Parathyroid adenoma (tissue), 2 donors: ENCODE data around the gene ZNF385D.

Experiments used
- H2AFZ ChIP-seq: fragments of 300-600 bp; sonication (generic); one replicate; pipeline ENCODE4 v1.7.0; 2017; ENCODE audit warnings: antibody characterized with exemption, mild to moderate bottlenecking
- H3K27ac ChIP-seq: fragments of 300-600 bp; sonication (generic); one replicate; pipeline ENCODE4 v1.7.0; 2017
- H3K27me3 ChIP-seq: fragments of 300-600 bp; sonication (generic); one replicate; pipeline ENCODE4 v1.7.0; 2017; ENCODE audit warnings: low read length; ENCODE audit not compliant: control insufficient read depth, insufficient read depth
- H3K36me3 ChIP-seq: fragments of 300-600 bp; sonication (generic); one replicate; pipeline ENCODE4 v1.7.0; 2017; ENCODE audit warnings: low read length; ENCODE audit not compliant: control insufficient read depth, insufficient read depth
- H3K4me1 ChIP-seq: fragments of 300-600 bp; sonication (generic); one replicate; pipeline ENCODE4 v1.7.0; 2017; ENCODE audit warnings: control low read depth
- H3K4me2 ChIP-seq: fragments of 300-600 bp; sonication (generic); one replicate; pipeline ENCODE4 v1.7.0; 2017; ENCODE audit warnings: low read length
- H3K4me3 ChIP-seq: fragments of 300-600 bp; sonication (generic); one replicate; pipeline ENCODE4 v1.7.0; 2017; ENCODE audit warnings: low read depth, low read length
- H3K79me2 ChIP-seq: fragments of 300-600 bp; sonication (generic); one replicate; pipeline ENCODE4 v1.7.0; 2017; ENCODE audit warnings: control low read depth
- H3K9ac ChIP-seq: fragments of 300-600 bp; sonication (generic); one replicate; pipeline ENCODE4 v1.7.0; 2017; ENCODE audit warnings: mild to moderate bottlenecking
- H3K9me3 ChIP-seq: fragments of 300-600 bp; sonication (generic); one replicate; pipeline ENCODE4 v1.7.0; 2017; ENCODE audit warnings: low read length; ENCODE audit not compliant: control insufficient read depth
- TF ChIP-seq, protein P1 (sequence below): fragments of 300-600 bp; sonication (generic); IDR thresholded peaks from one replicate; pipeline ENCODE4 v1.7.0; 2017; ENCODE audit warnings: antibody characterized with exemption, mild to moderate bottlenecking
- donor health status: primary hyperparathyroidism.

The ZNF385D gene

DNA sequence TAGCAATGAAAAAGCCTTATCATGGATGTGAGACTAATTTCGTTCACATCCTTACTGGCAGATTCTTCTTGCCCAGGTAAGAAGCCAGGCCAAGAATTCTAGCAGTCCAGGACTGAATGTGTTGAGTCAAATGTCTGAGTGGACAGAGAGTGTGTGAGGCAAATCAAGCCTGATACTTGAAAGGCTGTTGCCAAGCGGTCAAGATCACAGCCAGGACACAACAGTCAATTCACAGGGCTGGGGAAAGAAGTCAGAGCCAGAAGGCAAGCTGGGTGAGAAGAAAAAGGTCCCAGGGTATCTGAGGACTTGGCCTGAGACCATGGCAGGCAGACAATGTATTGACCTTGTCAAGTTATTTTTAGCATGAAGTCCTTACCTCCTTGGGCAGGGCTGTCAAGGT, 301.3 kb downstream of the ZNF385D start:
- Histone ChIP-seq H3K27ac (no peak overlapping the region), H3K27me3 (no peaks in the 10 kb centered on the region)
- TF ChIP-seq, protein P1, sequence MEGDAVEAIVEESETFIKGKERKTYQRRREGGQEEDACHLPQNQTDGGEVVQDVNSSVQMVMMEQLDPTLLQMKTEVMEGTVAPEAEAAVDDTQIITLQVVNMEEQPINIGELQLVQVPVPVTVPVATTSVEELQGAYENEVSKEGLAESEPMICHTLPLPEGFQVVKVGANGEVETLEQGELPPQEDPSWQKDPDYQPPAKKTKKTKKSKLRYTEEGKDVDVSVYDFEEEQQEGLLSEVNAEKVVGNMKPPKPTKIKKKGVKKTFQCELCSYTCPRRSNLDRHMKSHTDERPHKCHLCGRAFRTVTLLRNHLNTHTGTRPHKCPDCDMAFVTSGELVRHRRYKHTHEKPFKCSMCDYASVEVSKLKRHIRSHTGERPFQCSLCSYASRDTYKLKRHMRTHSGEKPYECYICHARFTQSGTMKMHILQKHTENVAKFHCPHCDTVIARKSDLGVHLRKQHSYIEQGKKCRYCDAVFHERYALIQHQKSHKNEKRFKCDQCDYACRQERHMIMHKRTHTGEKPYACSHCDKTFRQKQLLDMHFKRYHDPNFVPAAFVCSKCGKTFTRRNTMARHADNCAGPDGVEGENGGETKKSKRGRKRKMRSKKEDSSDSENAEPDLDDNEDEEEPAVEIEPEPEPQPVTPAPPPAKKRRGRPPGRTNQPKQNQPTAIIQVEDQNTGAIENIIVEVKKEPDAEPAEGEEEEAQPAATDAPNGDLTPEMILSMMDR: no peak

DNA sequence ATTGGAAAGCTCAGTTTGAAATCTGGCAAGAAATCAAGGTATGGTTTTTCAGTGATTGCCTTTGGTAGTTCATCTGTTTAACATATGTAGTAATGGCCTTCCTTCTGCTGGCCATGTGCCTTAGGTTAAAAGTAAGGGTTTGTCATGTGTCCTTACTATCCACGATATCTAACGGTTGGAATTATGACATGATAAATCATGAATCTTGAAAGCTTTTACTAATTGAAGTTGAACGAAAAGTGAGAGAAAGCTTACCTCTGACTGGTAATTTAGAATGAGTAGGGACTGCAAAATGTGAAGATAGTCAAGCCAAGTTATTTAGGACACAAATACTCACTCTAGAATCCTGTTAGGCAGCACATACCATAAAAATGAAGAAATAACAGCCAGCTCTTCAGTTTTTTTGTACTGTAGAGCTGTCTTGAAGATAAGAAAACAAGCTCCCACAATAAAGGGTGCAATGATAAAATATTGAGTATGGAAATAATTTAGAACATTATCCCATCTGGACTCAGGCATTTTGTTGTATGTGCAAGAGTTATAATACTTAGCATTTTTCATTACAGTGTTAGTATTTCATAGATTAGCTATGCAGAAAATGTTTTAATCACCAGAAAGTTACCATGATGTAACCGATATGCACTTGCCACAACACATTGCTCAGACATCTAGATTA, 303.4 kb downstream of the ZNF385D start:
- Histone ChIP-seq H3K9me3 (no peaks in the 10 kb centered on the region), H3K36me3 (no peaks in the 10 kb centered on the region), H3K4me2 (no peak overlapping the region), H3K27ac (no peak overlapping the region), H3K4me1 (no peaks in the 10 kb centered on the region), H3K79me2 (no peaks in the 10 kb centered on the region), H3K4me3 (no peak overlapping the region), H3K27me3 (no peaks in the 10 kb centered on the region), H2AFZ (no peak overlapping the region), H3K9ac (no peak overlapping the region)
- TF ChIP-seq, protein P1: no peak

More for the DNA sequence above, 301.3 kb downstream of the ZNF385D start:
- no peak overlapping the region for H3K4me3 ChIP-seq
- no peak overlapping the region for H2AFZ ChIP-seq
- H3K36me3 ChIP-seq: no peaks in the 10 kb centered on the region
- H3K79me2 ChIP-seq: no peaks in the 10 kb centered on the region
- no peaks in the 10 kb centered on the region for H3K4me1 ChIP-seq
- no peaks in the 10 kb centered on the region for H3K9me3 ChIP-seq
- H3K9ac ChIP-seq: no peak overlapping the region
- no peak overlapping the region for H3K4me2 ChIP-seq

DNA sequence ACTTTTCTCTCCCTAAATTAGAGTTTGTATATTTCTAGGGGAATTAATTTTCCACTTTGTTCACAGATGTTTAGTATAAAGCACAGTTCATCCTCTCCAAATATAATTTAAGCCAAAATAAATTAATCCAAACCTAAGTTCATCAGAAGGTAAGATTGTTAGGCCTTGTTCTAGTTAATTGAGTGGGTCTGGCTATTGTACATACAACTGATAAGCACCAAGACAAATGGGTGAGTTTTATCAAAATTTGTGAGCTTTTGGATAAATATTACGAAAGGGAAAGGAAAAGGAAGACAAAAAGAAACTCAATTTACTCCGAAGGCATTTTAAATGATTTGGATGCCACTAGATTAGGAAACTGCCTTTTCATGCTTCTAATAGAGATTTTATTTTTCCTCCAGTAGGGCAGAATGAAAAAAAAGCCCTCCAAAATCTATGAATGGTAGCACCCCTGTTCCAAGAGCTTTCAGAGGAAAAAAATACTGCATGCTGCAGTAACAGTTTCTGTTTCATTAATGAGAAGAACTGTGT, 304.0 kb downstream of the ZNF385D start:
- H3K4me3 ChIP-seq: no peak overlapping the region
- no peaks in the 10 kb centered on the region for H3K36me3 ChIP-seq
- no peaks in the 10 kb centered on the region for H3K4me1 ChIP-seq
- no peak overlapping the region for H3K9ac ChIP-seq
- TF ChIP-seq, protein P1: no peak
- no peak overlapping the region for H2AFZ ChIP-seq
- H3K27ac ChIP-seq: no peak overlapping the region
- no peaks in the 10 kb centered on the region for H3K9me3 ChIP-seq
- no peaks in the 10 kb centered on the region for H3K79me2 ChIP-seq
- no peak overlapping the region for H3K4me2 ChIP-seq
- no peaks in the 10 kb centered on the region for H3K27me3 ChIP-seq

DNA sequence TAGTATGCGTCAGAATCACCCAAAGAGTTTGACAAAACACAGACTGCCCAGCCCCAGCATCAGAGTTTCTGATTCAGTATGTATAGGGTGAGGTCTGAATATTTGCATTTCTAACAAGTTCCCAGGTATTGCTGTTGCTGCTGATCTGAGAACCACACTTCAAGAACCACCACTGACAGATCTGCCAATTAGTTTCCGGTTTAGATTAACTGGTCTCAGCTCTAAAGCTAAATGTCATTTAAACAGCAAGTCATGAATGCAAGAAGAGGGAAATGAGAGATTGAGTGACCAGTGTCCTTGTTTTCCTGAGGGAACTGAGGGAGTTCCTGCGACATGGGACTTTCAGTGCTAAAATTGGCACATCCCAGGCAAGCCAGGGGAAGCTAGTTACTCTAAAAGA, 305.0 kb downstream of the ZNF385D start:
- Histone ChIP-seq H3K4me1 (no peaks in the 10 kb centered on the region), H3K4me2 (no peak overlapping the region), H2AFZ (no peak overlapping the region), H3K4me3 (no peak overlapping the region), H3K36me3 (no peaks in the 10 kb centered on the region), H3K79me2 (no peaks in the 10 kb centered on the region), H3K9ac (no peak overlapping the region), H3K9me3 (no peaks in the 10 kb centered on the region), H3K27ac (no peak overlapping the region), H3K27me3 (no peaks in the 10 kb centered on the region)
- TF ChIP-seq, protein P1: no peak

DNA sequence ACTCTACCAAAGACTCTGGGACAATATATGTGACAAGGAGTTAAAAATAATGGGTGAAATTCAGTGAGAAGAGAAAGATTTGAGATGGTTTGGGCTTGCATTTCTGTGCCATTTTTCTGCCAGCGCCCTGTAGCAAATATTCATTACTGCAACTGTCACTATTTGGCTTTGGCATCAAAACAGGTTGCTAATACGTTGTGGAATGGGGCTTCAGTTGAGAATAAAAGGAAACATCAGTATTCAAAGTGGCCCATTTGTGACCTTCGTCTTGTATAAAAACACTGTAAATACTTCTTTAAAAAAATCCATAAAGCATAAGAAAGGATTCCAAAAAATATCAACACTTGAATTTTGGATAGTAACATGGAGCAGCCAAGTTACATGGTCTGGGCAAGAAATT, 309.2 kb downstream of the ZNF385D start:
- no peaks in the 10 kb centered on the region for H3K79me2 ChIP-seq
- H3K27ac ChIP-seq: no peak overlapping the region
- no peak overlapping the region for H3K4me2 ChIP-seq
- H3K27me3 ChIP-seq: no peaks in the 10 kb centered on the region
- H2AFZ ChIP-seq: no peak overlapping the region
- TF ChIP-seq, protein P1: no peak
- no peak overlapping the region for H3K4me3 ChIP-seq
- no peak overlapping the region for H3K9ac ChIP-seq
- no peaks in the 10 kb centered on the region for H3K4me1 ChIP-seq
- H3K36me3 ChIP-seq: no peaks in the 10 kb centered on the region
- H3K9me3 ChIP-seq: no peaks in the 10 kb centered on the region
